SK-N-SH (cell line): ENCODE results near the gene ERBB2. TPM values are rescaled to one million over a fixed set of nuclear protein-coding genes. Genes with fewer than 3 reads are reported as not detected.

ENCODE experiments used
- CTCF ChIA-PET: fragments of 300-600, 350-600 bp; formaldehyde crosslinking; extraction: SDS; loops from one replicate; lab custom pipeline; 2021; lab: Yijun Ruan, JAX
- POLR2A ChIA-PET: fragments of 350-600 bp; sonication (Branson Sonifier 250); formaldehyde crosslinking; extraction: SDS; loops from one replicate; lab custom pipeline; 2020; ENCODE audit warnings: antibody characterized with exemption, inconsistent platforms; lab: Yijun Ruan, JAX
- DNase-seq: peaks from one replicate; pipeline ENCODE4 v3.0.0; 2012
- H2AFZ ChIP-seq: fragments of 200-600 bp; sonication (generic); 2 replicates; pipeline ENCODE4 v1.8.1; 2016; ENCODE audit warnings: antibody characterized with exemption, mild to moderate bottlenecking, low read depth
- H3F3A ChIP-seq: fragments of 200-600 bp; sonication (generic); replicated peaks from 2 replicates; pipeline ENCODE3; 2016; ENCODE audit warnings: antibody characterized with exemption, mild to moderate bottlenecking; ENCODE audit not compliant: insufficient read depth
- H3K27ac ChIP-seq, 2 experiments: fragments of 200-500 bp in 1 of 2; fragments of 200-600 bp in 1 of 2; sonication (Bioruptor generic) in 1 of 2; sonication (generic), shearing (Covaris generic) in 1 of 2; 2 replicates each; pipeline versions ENCODE4 v1.5.1 to v1.6.1; 2014 to 2016; ENCODE audit warnings: low read depth in 2 of 2, inconsistent platforms in 1 of 2, low read length in 1 of 2, mild to moderate bottlenecking in 1 of 2, mixed read lengths in 1 of 2
- H3K27me3 ChIP-seq: fragments of 200-600 bp; sonication (generic), shearing (Covaris generic); 2 replicates; pipeline ENCODE4 v1.6.1; 2016; ENCODE audit warnings: mixed run types; ENCODE audit not compliant: insufficient read depth
- H3K36me3 ChIP-seq, 2 experiments: fragments of 200-500 bp in 1 of 2; fragments of 200-600 bp in 1 of 2; sonication (Bioruptor generic) in 1 of 2; sonication (generic) in 1 of 2; replicated peaks in 1 of 2; 2 replicates each; pipeline versions ENCODE3 to v1.5.1; 2014 to 2016; ENCODE audit warnings: low read length in 1 of 2, mild to moderate bottlenecking in 1 of 2; ENCODE audit not compliant: insufficient read depth in 2 of 2, control insufficient read depth in 1 of 2
- H3K4me1 ChIP-seq, 2 experiments: fragments of 200-500 bp in 1 of 2; fragments of 200-600 bp in 1 of 2; sonication (Bioruptor generic) in 1 of 2; sonication (generic), shearing (Covaris generic) in 1 of 2; 2 replicates each; pipeline versions ENCODE4 v1.5.1 to v1.6.1; 2014 to 2016; ENCODE audit warnings: low read depth in 1 of 2, low read length in 1 of 2, mixed run types in 1 of 2; ENCODE audit not compliant: insufficient read depth in 2 of 2, control insufficient read depth in 1 of 2
- H3K4me2 ChIP-seq: fragments of 200-600 bp; sonication (generic), shearing (Covaris generic); 2 replicates; pipeline ENCODE4 v1.6.1; 2017; ENCODE audit warnings: mixed run types
- H3K4me3 ChIP-seq, 2 experiments: fragments of 200-500 bp in 1 of 2; fragments of 200-600 bp in 1 of 2; sonication (Bioruptor generic) in 1 of 2; sonication (generic), shearing (Covaris generic) in 1 of 2; 2 replicates each; pipeline versions ENCODE4 v1.5.1 to v1.8.1; 2014 to 2016; ENCODE audit warnings: low read depth in 2 of 2, inconsistent platforms in 1 of 2, low read length in 1 of 2, mild to moderate bottlenecking in 1 of 2, mixed read lengths in 1 of 2, moderate library complexity in 1 of 2
- H3K79me2 ChIP-seq: fragments of 200-600 bp; sonication (generic); 2 replicates; pipeline ENCODE4 v1.8.1; 2017; ENCODE audit warnings: mild to moderate bottlenecking; ENCODE audit not compliant: insufficient read depth
- H3K9ac ChIP-seq: fragments of 200-600 bp; sonication (generic); 2 replicates; pipeline ENCODE4 v1.6.1; 2017; ENCODE audit warnings: mixed run types
- H3K9me2 ChIP-seq: fragments of 200-600 bp; sonication (generic); 2 replicates; pipeline ENCODE4 v1.6.1; 2017; ENCODE audit warnings: mixed run types
- H3K9me3 ChIP-seq: fragments of 200-600 bp; sonication (generic); 2 replicates; pipeline ENCODE4 v1.6.1; 2017; ENCODE audit warnings: mixed run types, mild to moderate bottlenecking, moderate library complexity
- H4K20me1 ChIP-seq: fragments of 200-600 bp; sonication (generic); 2 replicates; pipeline ENCODE4 v1.6.1; 2017; ENCODE audit warnings: mild to moderate bottlenecking, mixed run types; ENCODE audit not compliant: insufficient read depth
- CHD2 ChIP-seq: fragments of 150-350 bp; IDR thresholded peaks from 2 replicates; pipeline ENCODE4 v1.6.1; 2018; ENCODE audit warnings: low read length; ENCODE audit not compliant: partially characterized antibody
- CTCF ChIP-seq: fragments of 200-600 bp; sonication (generic); IDR thresholded peaks from 2 replicates; pipeline ENCODE4 v1.6.1; 2017; ENCODE audit warnings: antibody characterized with exemption, mild to moderate bottlenecking, moderate library complexity
- FOXM1 ChIP-seq: IDR thresholded peaks from 2 replicates; pipeline ENCODE4 v1.4.0; 2012; ENCODE audit warnings: low read depth, mild to moderate bottlenecking
- JUND ChIP-seq: IDR thresholded peaks from 2 replicates; pipeline ENCODE4 v1.4.0; 2012
- POLR2AphosphoS5 ChIP-seq: IDR thresholded peaks from 2 replicates; pipeline ENCODE4 v1.6.1; 2012; ENCODE audit warnings: low read depth, low read length
- RAD21 ChIP-seq: IDR thresholded peaks from 2 replicates; pipeline ENCODE4 v1.6.1; 2012; ENCODE audit warnings: mild to moderate bottlenecking, low read length
- RCOR1 ChIP-seq: fragments of 150-350 bp; IDR thresholded peaks from 2 replicates; pipeline ENCODE4 v1.6.1; 2017; ENCODE audit warnings: antibody characterized with exemption, low read length
- RXRA ChIP-seq: IDR thresholded peaks from 2 replicates; pipeline ENCODE4 v1.4.0; 2012; ENCODE audit warnings: low read depth, mild to moderate bottlenecking, borderline replicate concordance
- SMC3 ChIP-seq: IDR thresholded peaks from 2 replicates; pipeline ENCODE4 v1.6.1; 2012; ENCODE audit warnings: low read depth, low read length, improper control_type of control experiment
- TAF1 ChIP-seq: IDR thresholded peaks from 2 replicates; pipeline ENCODE4 v1.6.1; 2012; ENCODE audit warnings: low read depth, mild to moderate bottlenecking, low read length, moderate library complexity, borderline replicate concordance
- YY1 ChIP-seq: IDR thresholded peaks from 2 replicates; pipeline ENCODE4 v1.4.0; 2012; ENCODE audit warnings: low read depth, mild to moderate bottlenecking
- WGBS: methylation state at CpG from one replicate; pipeline ENCODE4 v1.1.6; 2017; ENCODE audit warnings: low lambda C conversion rate; 5-methylcytosine and 5-hydroxymethylcytosine counted together
- polyA plus RNA-seq, 3 experiments: library from polyadenylated mRNA; depleted of rRNA; stranded (reverse); fragments of >200 nt; gene quantifications; 2 replicates each; pipeline ENCODE4 v1.2.3, GENCODE V29; 2012
- TF ChIP-seq, protein P1 (sequence below): IDR thresholded peaks from 2 replicates; pipeline ENCODE4 v1.4.0; 2012; ENCODE audit warnings: low read depth
- TF ChIP-seq, protein P2 (sequence below): IDR thresholded peaks from 2 replicates; pipeline ENCODE4 v1.4.0; 2012; ENCODE audit warnings: low read depth, borderline replicate concordance

ERBB2 gene
- polyA plus RNA-seq, 1 of the 3 experiments (the other 2 are of a cell fraction): 1.9 TPM

DNA sequence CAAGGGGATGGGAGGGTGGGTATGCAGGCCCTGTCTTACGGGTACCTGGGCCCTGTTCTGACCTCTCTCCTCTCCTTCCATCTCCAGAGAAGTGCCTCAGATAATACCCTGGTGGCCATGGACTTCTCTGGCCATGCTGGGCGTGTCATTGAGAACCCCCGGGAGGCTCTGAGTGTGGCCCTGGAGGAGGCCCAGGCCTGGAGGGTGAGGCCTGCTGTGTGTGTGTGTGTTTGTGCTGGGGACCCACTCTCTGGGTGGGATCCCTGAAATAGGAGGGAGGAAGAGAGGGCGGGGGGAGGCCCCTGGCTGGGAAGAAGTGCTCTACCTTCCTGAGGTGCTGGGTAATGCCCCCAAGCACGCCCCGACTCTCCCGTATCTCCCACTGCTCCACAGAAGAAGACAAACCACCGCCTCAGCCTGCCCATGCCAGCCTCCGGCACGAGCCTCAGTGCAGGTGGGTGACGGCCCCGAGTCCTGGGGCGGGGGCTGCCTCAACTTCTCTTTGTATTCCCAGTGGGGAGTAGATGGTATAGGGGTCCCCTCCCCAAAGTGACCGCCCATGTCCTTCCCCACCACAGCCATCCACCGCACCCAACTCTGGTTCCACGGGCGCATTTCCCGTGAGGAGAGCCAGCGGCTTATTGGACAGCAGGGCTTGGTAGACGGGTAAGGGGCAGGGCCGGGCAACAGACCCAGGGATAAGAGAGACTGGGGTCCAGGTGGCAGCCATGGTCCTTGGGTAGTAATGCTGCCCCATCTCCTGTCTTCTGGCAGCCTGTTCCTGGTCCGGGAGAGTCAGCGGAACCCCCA, 45.7 kb downstream of the ERBB2 start:
- H3K79me2 ChIP-seq: no peaks in the 10 kb centered on the region
- POLR2A ChIA-PET: no interaction called here
- WGBS: 83% methylated on average over 14 of the region's 23 CpGs
- H3K36me3 ChIP-seq: no peaks in the 10 kb centered on the region
- TF ChIP-seq TAF1: no peak
- TF ChIP-seq JUND: no peak
- no peak for TF ChIP-seq CHD2
- no peak for TF ChIP-seq FOXM1
- TF ChIP-seq SMC3: no peak
- TF ChIP-seq CTCF: no peak
- TF ChIP-seq POLR2AphosphoS5: no peak
- no peak for TF ChIP-seq RCOR1
- no peak for TF ChIP-seq RXRA
- H3F3A ChIP-seq: no peaks in the 10 kb centered on the region
- 0 out of 2 replicates have a peak, but pooled peaks cover 7% of the 10 kb centered on the region for H3K27me3 ChIP-seq
- no peaks in the 10 kb centered on the region for H3K9me2 ChIP-seq
- no peaks in the 10 kb centered on the region for H4K20me1 ChIP-seq
- no peak overlapping the region for H3K4me2 ChIP-seq
- no peak overlapping the region for H3K9ac ChIP-seq
- no peak for DNase-seq
- CTCF ChIA-PET: interaction anchor here (1.2 to 2.9 kb wide), 3 partner anchors 15 to 123 kb away, joined by 5 to 23 read pairs (median 5); partner anchors contain the start of gene MIEN1
- H3K9me3 ChIP-seq: no peaks in the 10 kb centered on the region
- H3K27ac ChIP-seq: no peak overlapping the region
- H3K4me1 ChIP-seq: peaks cover 0 to 7% of the 10 kb centered on the region in 2 experiments; a peak in 1 of 4 replicates
- no peak overlapping the region for H3K4me3 ChIP-seq
- H2AFZ ChIP-seq: no peak overlapping the region

- peaks cover 0 to 8% of the 10 kb centered on the region in 2 experiments; a peak in 1 of 4 replicates for H3K4me1 ChIP-seq
- 83% methylated on average over 4 of the region's 7 CpGs for WGBS
- TF ChIP-seq, protein P1, sequence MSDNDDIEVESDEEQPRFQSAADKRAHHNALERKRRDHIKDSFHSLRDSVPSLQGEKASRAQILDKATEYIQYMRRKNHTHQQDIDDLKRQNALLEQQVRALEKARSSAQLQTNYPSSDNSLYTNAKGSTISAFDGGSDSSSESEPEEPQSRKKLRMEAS: no peak
- TF ChIP-seq CHD2 (no peak), SMC3 (no peak), POLR2AphosphoS5 (no peak), YY1 (no peak), RAD21 (no peak)
- TF ChIP-seq, protein P2, sequence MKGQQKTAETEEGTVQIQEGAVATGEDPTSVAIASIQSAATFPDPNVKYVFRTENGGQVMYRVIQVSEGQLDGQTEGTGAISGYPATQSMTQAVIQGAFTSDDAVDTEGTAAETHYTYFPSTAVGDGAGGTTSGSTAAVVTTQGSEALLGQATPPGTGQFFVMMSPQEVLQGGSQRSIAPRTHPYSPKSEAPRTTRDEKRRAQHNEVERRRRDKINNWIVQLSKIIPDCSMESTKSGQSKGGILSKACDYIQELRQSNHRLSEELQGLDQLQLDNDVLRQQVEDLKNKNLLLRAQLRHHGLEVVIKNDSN: no peak
Measured at GRCh38 chr17:39746145-39746461, 46.2 kb downstream of the ERBB2 start.

More at GRCh38 chr17:39746145-39746461, 46.2 kb downstream of the ERBB2 start:
- Histone ChIP-seq H3K27ac (no peak overlapping the region), H3F3A (no peaks in the 10 kb centered on the region), H3K4me3 (no peak overlapping the region), H3K27me3 (0 out of 2 replicates have a peak, but pooled peaks cover 7% of the 10 kb centered on the region), H4K20me1 (no peaks in the 10 kb centered on the region), H3K36me3 (no peaks in the 10 kb centered on the region), H3K9me3 (no peaks in the 10 kb centered on the region), H3K79me2 (no peaks in the 10 kb centered on the region), H3K4me2 (no peak overlapping the region), H3K9ac (no peak overlapping the region), H3K9me2 (no peaks in the 10 kb centered on the region), H2AFZ (no peak overlapping the region)
- ChIA-PET POLR2A (no interaction called here), CTCF (no interaction called here)
- DNase-seq: no peak
